Measurements from ENCODE around the gene ATP13A3. TPM values are rescaled to one million over a fixed set of nuclear protein-coding genes. Genes with fewer than 3 reads are reported as not detected.

ATP13A3 gene
- total RNA-seq, 4 donors from 2014 or later, result 55.6 to 166 (median 94.7) TPM

DNA sequence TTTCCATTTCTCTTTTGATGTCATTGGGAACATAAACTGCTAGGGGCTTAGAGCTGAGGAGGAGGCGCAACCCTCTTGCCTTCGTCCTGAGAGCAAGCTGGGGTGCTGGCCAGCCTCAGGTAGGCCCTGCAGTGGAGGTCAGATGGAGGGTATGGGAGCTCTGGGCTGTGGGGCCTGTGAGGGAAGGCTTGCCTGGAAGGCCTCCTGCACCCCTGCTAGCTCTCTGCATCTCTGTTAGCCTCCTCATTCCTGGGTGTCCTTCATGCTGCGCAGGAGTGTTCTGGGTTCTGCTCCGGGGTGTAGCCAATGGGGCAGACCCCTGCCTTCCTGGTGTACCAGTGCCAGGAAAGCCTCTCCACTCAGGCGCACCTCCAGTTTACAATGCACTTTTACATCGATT is 99.5 kb downstream of the ATP13A3 start:
- TF ChIP-seq POLR2A (IDR thresholded peaks at IDR 0.05), result no peak
- TF ChIP-seq, protein P1, sequence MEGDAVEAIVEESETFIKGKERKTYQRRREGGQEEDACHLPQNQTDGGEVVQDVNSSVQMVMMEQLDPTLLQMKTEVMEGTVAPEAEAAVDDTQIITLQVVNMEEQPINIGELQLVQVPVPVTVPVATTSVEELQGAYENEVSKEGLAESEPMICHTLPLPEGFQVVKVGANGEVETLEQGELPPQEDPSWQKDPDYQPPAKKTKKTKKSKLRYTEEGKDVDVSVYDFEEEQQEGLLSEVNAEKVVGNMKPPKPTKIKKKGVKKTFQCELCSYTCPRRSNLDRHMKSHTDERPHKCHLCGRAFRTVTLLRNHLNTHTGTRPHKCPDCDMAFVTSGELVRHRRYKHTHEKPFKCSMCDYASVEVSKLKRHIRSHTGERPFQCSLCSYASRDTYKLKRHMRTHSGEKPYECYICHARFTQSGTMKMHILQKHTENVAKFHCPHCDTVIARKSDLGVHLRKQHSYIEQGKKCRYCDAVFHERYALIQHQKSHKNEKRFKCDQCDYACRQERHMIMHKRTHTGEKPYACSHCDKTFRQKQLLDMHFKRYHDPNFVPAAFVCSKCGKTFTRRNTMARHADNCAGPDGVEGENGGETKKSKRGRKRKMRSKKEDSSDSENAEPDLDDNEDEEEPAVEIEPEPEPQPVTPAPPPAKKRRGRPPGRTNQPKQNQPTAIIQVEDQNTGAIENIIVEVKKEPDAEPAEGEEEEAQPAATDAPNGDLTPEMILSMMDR (IDR thresholded peaks at IDR 0.05), result no peak
- H3K36me3 ChIP-seq, result no peaks in the 10 kb centered on the region
- H3K27me3 ChIP-seq, result peaks cover 0 to 43% (median 0%) of the 10 kb centered on the region in 4 donors
- no peak overlapping the region for H3K27ac ChIP-seq
- no peak for DNase-seq
- no peak overlapping the region for H3K4me3 ChIP-seq
- no peaks in the 10 kb centered on the region for H3K4me1 ChIP-seq
- WGBS, 2 donors, result 92 to 100% methylated on average over 4 to 5 of the region's 6 CpGs
- peaks cover 0 to 10% (median 0%) of the 10 kb centered on the region in 3 donors for H3K9me3 ChIP-seq
- intact Hi-C loops (cut with DNase I), result no loop called here

DNA sequence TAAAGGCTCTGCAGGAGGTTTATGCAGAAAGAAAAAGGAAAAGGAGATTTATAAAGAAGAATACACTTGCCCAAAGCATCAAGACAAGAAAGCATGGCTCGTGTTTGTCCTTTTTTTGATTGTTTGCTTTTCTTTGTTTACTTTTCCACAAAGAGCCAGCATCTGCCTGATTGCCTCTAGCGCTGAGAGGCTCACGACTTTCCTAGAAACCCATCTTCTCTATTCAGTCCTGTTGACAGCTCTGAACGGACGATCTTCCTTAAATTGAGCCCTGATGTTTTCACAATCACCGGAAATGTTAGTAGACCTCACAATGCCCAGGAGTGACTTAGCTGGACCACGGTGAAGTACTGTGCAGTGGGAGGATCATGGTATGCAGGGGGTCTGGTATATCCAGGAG is 100.2 kb downstream of the ATP13A3 start:
- Histone ChIP-seq H3K4me1 (no peaks in the 10 kb centered on the region), H3K27me3 (peaks cover 0 to 42% (median 0%) of the 10 kb centered on the region in 4 donors), H3K36me3 (no peaks in the 10 kb centered on the region), H3K4me3 (no peak overlapping the region), H3K9me3 (peaks cover 0 to 10% (median 0%) of the 10 kb centered on the region in 3 donors), H3K27ac (no peak overlapping the region)
- WGBS, 2 donors, result 27 to 34% methylated on average over 7 of the region's 7 CpGs
- no peak for DNase-seq
- intact Hi-C loops (cut with DNase I), result no loop called here
- TF ChIP-seq POLR2A (IDR thresholded peaks at IDR 0.05), result no peak
- TF ChIP-seq, protein P1 (IDR thresholded peaks at IDR 0.05), result no peak

DNA sequence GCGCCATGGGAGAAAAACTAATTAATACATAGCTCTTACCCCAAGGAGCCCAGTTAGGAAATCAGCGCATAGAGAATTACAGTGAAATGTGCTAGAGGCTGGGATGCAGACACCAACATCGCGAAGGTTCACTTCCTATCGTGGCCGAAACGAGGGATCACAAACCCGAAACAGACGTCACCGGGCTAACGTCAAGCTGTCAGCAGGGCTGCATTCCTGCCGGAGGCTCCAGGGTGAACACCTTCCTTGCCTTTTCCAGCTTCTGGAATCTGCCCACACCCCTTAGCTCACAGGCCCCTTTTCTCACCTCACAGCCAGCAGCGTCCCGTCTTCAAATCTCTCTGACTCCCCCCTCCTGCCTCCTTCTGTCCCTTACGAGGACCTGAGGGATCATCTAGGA is 100.7 kb downstream of the ATP13A3 start:
- intact Hi-C loops (cut with DNase I), result no loop called here
- H3K36me3 ChIP-seq, result no peaks in the 10 kb centered on the region
- no peak for DNase-seq
- no peak for TF ChIP-seq POLR2A (IDR thresholded peaks at IDR 0.05)
- TF ChIP-seq, protein P1 (IDR thresholded peaks at IDR 0.05), result no peak
- H3K4me1 ChIP-seq, result no peaks in the 10 kb centered on the region
- no peak overlapping the region for H3K27ac ChIP-seq
- 77 to 84% methylated on average over 15 of the region's 15 CpGs for WGBS, 2 donors
- H3K9me3 ChIP-seq, result peaks cover 0 to 4% (median 0%) of the 10 kb centered on the region in 3 donors
- H3K27me3 ChIP-seq, result peaks cover 0 to 48% (median 0%) of the 10 kb centered on the region in 4 donors
- H3K4me3 ChIP-seq, result no peak overlapping the region

DNA sequence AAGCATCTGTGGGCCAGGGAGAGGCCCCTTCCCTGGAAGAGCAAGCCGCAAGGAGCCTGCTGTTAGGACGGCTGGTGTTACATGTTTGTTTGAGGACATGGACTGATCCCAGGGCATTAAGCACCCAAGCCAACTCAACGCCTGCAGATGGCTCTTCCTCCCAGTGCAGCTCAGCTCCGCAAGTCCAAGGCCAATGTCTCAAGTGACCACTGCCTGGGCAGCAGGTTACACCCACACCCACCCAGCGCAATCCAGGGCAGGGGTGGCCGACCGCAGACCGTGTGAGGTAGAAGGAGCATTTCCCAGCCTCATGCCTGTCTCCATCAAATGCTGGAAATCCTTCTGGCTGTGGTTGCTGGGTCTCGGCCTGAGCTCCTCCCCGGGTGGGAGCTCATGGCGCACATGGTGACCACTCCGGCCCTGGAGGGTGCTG is 102.2 kb downstream of the ATP13A3 start:
- TF ChIP-seq POLR2A (IDR thresholded peaks at IDR 0.05), result no peak
- TF ChIP-seq, protein P1 (IDR thresholded peaks at IDR 0.05), result no peak
- H3K36me3 ChIP-seq, result no peaks in the 10 kb centered on the region
- H3K27ac ChIP-seq, result no peak overlapping the region
- no peaks in the 10 kb centered on the region for H3K9me3 ChIP-seq
- WGBS, 2 donors, result 77 to 80% methylated on average over 5 to 11 of the region's 12 CpGs
- intact Hi-C loops (cut with DNase I), result no loop called here
- H3K4me3 ChIP-seq, result no peak overlapping the region
- no peak for DNase-seq
- no peaks in the 10 kb centered on the region for H3K4me1 ChIP-seq
- peaks cover 0 to 53% (median 0%) of the 10 kb centered on the region in 4 donors for H3K27me3 ChIP-seq

DNA sequence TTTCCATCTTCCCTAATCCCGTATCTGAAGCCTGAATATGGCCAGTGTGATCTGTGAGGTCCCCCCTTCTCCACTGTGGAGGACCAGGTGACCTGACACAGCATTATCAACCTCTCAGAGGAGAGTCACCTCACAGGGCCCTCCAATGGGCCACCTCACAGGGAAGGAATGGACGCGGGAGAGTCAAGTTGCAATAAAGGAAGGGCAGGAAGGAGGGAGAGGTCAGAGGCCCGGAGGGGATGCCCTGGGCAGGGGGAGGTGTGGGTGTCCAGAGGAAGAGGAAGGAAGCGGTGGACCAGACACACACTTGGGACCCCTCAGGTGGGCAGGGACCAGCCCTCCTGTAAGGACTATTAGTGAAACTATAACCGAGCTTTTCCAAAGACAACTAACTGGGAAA is 102.6 kb downstream of the ATP13A3 start:
- DNase-seq, result no peak
- intact Hi-C loops (cut with DNase I), result no loop called here
- Histone ChIP-seq H3K27ac (no peak overlapping the region), H3K4me1 (no peaks in the 10 kb centered on the region), H3K36me3 (no peaks in the 10 kb centered on the region), H3K9me3 (no peaks in the 10 kb centered on the region), H3K27me3 (peaks cover 0 to 53% (median 0%) of the 10 kb centered on the region in 4 donors), H3K4me3 (no peak overlapping the region)
- WGBS, 2 donors, result 76 to 78% methylated on average over 5 of the region's 6 CpGs
- no peak for TF ChIP-seq POLR2A (IDR thresholded peaks at IDR 0.05)
- TF ChIP-seq, protein P1 (IDR thresholded peaks at IDR 0.05), result no peak

Measured in esophagus squamous epithelium (tissue), 5 donors.